HG03097 (cell line): ENCODE data around the gene STX16.
"Not testable (repeated sequence)": the region's sequence is repeated elsewhere in the genome, so short reads cannot be mapped to it uniquely, and the experiment has no call there.

ENCODE experiments used
- ATAC-seq: cut with Tn5 transposase; IDR thresholded peaks from one replicate; pipeline ENCODE4 v1.9.1; 2021; ENCODE audit not compliant: unreplicated experiment, low FRiP score

Gene STX16

GRCh38 chr20:58635279-58635665 is 15.8 kb upstream of the STX16 start:
- no peak for ATAC-seq

- ATAC-seq, result no peak
Measured at GRCh38 chr20:58636396-58636982, 14.6 kb upstream of the STX16 start.

- ATAC-seq, result no peak
Measured at GRCh38 chr20:58636983-58637421, 14.1 kb upstream of the STX16 start.

GRCh38 chr20:58637466-58638213 is 13.4 kb upstream of the STX16 start:
- ATAC-seq, result no peak

GRCh38 chr20:58638467-58639181 is 12.5 kb upstream of the STX16 start:
- ATAC-seq, result no peak

GRCh38 chr20:58639182-58640146 is 11.6 kb upstream of the STX16 start:
- ATAC-seq, result no peak

- no peak for ATAC-seq
Measured at GRCh38 chr20:58640446-58640845, 10.6 kb upstream of the STX16 start.

GRCh38 chr20:58642441-58642840 is 8.6 kb upstream of the STX16 start:
- no peak for ATAC-seq

GRCh38 chr20:58642896-58643295 is 8.2 kb upstream of the STX16 start:
- not testable (repeated sequence) for ATAC-seq

GRCh38 chr20:58645412-58645968 is 5.6 kb upstream of the STX16 start:
- no peak for ATAC-seq

- no peak for ATAC-seq
Measured at GRCh38 chr20:58646257-58646656, 4.8 kb upstream of the STX16 start.

GRCh38 chr20:58646703-58647102 is 4.4 kb upstream of the STX16 start:
- no peak for ATAC-seq

GRCh38 chr20:58647162-58647795 is 3.8 kb upstream of the STX16 start:
- no peak for ATAC-seq

- no peak for ATAC-seq
Measured at GRCh38 chr20:58647796-58648501, 3.1 kb upstream of the STX16 start.

GRCh38 chr20:58648502-58648825 is 2.6 kb upstream of the STX16 start:
- not testable (repeated sequence) for ATAC-seq

- no peak for ATAC-seq
Measured at GRCh38 chr20:58649288-58650180, 1.5 kb upstream of the STX16 start.

GRCh38 chr20:58650181-58650775 is 805 bp upstream of the STX16 start:
- ATAC-seq, result no peak

- no peak for ATAC-seq
Measured at GRCh38 chr20:58651559-58651945, 469 bp downstream of the STX16 start.
